Measurements from ENCODE around the gene SLC5A10. TPM values are rescaled to one million over a fixed set of nuclear protein-coding genes. Genes with fewer than 3 reads are reported as not detected.

Gene SLC5A10
- polyA plus RNA-seq, 1 of the 3 experiments (the other 2 are of a cell fraction), result not detected

- Histone ChIP-seq H2AFZ (ENCODE audit: low read depth) (no peak overlapping the region), H3K9ac (no peak overlapping the region), H3K4me3 (ENCODE audit: low read depth in 2 of 2, low read length in 1 of 2) (no peak overlapping the region), H4K20me1 (ENCODE audit: insufficient read depth) (no peaks in the 10 kb centered on the region), H3K4me2 (no peak overlapping the region), H3K9me3 (no peaks in the 10 kb centered on the region), H3K36me3 (replicated peaks in 1 of 2; ENCODE audit: control insufficient read depth in 1 of 2, insufficient read depth in 2 of 2, low read length in 1 of 2) (peaks cover 0 to 8% of the 10 kb centered on the region in 2 experiments), H3K9me2 (no peaks in the 10 kb centered on the region), H3K27ac (ENCODE audit: low read depth in 2 of 2, low read length in 1 of 2) (no peak overlapping the region), H3F3A (replicated peaks; ENCODE audit: insufficient read depth) (peaks cover 25% of the 10 kb centered on the region), H3K79me2 (ENCODE audit: insufficient read depth) (no peaks in the 10 kb centered on the region), H3K27me3 (ENCODE audit: insufficient read depth) (no peaks in the 10 kb centered on the region), H3K4me1 (ENCODE audit: control insufficient read depth in 1 of 2, insufficient read depth in 2 of 2, low read depth in 1 of 2, low read length in 1 of 2) (peaks cover 12 to 16% of the 10 kb centered on the region in 2 experiments; a peak in 3 of 4 replicates)
- ChIA-PET POLR2A (interaction anchor here (0.6 kb wide), 1 partner anchor 12 kb away, joined by 3 read pairs; no protein-coding TSS in a partner anchor), CTCF (no interaction called here)
- 87% methylated on average over 11 of the region's 11 CpGs for WGBS (ENCODE audit: low lambda C conversion rate)
- TF ChIP-seq FOXM1 (IDR thresholded peaks at IDR 0.05; ENCODE audit: low read depth) (no peak), NFIC (IDR thresholded peaks at IDR 0.05; ENCODE audit: borderline replicate concordance) (no peak), REST (IDR thresholded peaks at IDR 0.05; ENCODE audit: low read depth, low read length) (no peak), RAD21 (IDR thresholded peaks at IDR 0.05; ENCODE audit: low read length) (no peak), ELF1 (IDR thresholded peaks at IDR 0.05) (no peak)
- no peak for DNase-seq
These were observed 34.4 kb upstream of the SLC5A10 start for GRCh38 chr17:18917506-18918032.

GRCh38 chr17:18919963-18920362 is 32.0 kb upstream of the SLC5A10 start:
- Histone ChIP-seq H3K9me3 (no peaks in the 10 kb centered on the region), H3K36me3 (replicated peaks in 1 of 2; ENCODE audit: control insufficient read depth in 1 of 2, insufficient read depth in 2 of 2, low read length in 1 of 2) (peaks cover 0 to 8% of the 10 kb centered on the region in 2 experiments), H3K27me3 (ENCODE audit: insufficient read depth) (no peaks in the 10 kb centered on the region), H2AFZ (ENCODE audit: low read depth) (no peak overlapping the region), H3K4me2 (no peak overlapping the region), H3K9me2 (no peaks in the 10 kb centered on the region), H3K9ac (no peak overlapping the region), H3K4me3 (ENCODE audit: low read depth in 2 of 2, low read length in 1 of 2) (no peak overlapping the region), H3K4me1 (ENCODE audit: control insufficient read depth in 1 of 2, insufficient read depth in 2 of 2, low read depth in 1 of 2, low read length in 1 of 2) (peaks cover 12 to 16% of the 10 kb centered on the region in 2 experiments; a peak in 3 of 4 replicates), H3K27ac (ENCODE audit: low read depth in 2 of 2, low read length in 1 of 2) (no peak overlapping the region), H3K79me2 (ENCODE audit: insufficient read depth) (no peaks in the 10 kb centered on the region), H4K20me1 (ENCODE audit: insufficient read depth) (no peaks in the 10 kb centered on the region), H3F3A (replicated peaks; ENCODE audit: insufficient read depth) (peaks cover 25% of the 10 kb centered on the region)
- POLR2A ChIA-PET, result no interaction called here
- 82% methylated on average over 5 of the region's 6 CpGs for WGBS (ENCODE audit: low lambda C conversion rate)
- CTCF ChIA-PET, result interaction anchor here (1.6 kb wide), 1 partner anchor 41 kb away, joined by 7 read pairs; no protein-coding TSS in a partner anchor
- no peak for DNase-seq
- TF ChIP-seq USF1 (IDR thresholded peaks at IDR 0.05; ENCODE audit: borderline replicate concordance, low read depth), result no peak
- TF ChIP-seq FOXM1 (IDR thresholded peaks at IDR 0.05; ENCODE audit: low read depth), result no peak
- no peak for TF ChIP-seq MEF2A (IDR thresholded peaks at IDR 0.05; ENCODE audit: borderline replicate concordance, low read depth)
- TF ChIP-seq RFX5 (IDR thresholded peaks at IDR 0.05; ENCODE audit: low read length), result no peak
- TF ChIP-seq NFIC (IDR thresholded peaks at IDR 0.05; ENCODE audit: borderline replicate concordance), result no peak
- TF ChIP-seq TAF1 (IDR thresholded peaks at IDR 0.05; ENCODE audit: borderline replicate concordance, low read depth, low read length), result no peak
- TF ChIP-seq ZBTB33 (IDR thresholded peaks at IDR 0.05; ENCODE audit: borderline replicate concordance, low read depth), result no peak
- TF ChIP-seq REST (IDR thresholded peaks at IDR 0.05; ENCODE audit: low read depth, low read length), result no peak
- no peak for TF ChIP-seq EP300 (IDR thresholded peaks at IDR 0.05; ENCODE audit: borderline replicate concordance in 1 of 2, low read depth in 1 of 2, low read length in 1 of 2)
- TF ChIP-seq FOSL2 (IDR thresholded peaks at IDR 0.05; ENCODE audit: borderline replicate concordance, low read depth), result no peak
- no peak for TF ChIP-seq PBX3 (IDR thresholded peaks at IDR 0.05)
- TF ChIP-seq ELF1 (IDR thresholded peaks at IDR 0.05), result no peak
